Panc1 (cell line): ENCODE results near the gene MTHFSD. TPM values are rescaled to one million over a fixed set of nuclear protein-coding genes. Genes with fewer than 3 reads are reported as not detected.

Source experiments
- ATAC-seq: fragments of 200-7000 bp; cut with Tn5 transposase; 2 replicates; pipeline ENCODE4 v1.9.1; 2020; ENCODE audit warnings: mild to moderate bottlenecking, moderate library complexity
- BruUV-seq: library from RNA; stranded (reverse); fragments of 400-500 nt; replicated peaks from 2 replicates; lab custom pipeline; 2021; lab: Mats Ljungman, UMichigan
- CTCF ChIA-PET: fragments of 300-600 bp; sonication (Branson Sonifier 250); formaldehyde crosslinking; loops from one replicate; lab custom pipeline; 2022; ENCODE audit warnings: antibody characterized with exemption; lab: Charles Lee
- POLR2A ChIA-PET: fragments of 300-600 bp; sonication (Branson Sonifier 250); formaldehyde crosslinking; loops from one replicate; lab custom pipeline; 2022; ENCODE audit warnings: antibody characterized with exemption; lab: Charles Lee
- DNase-seq: peaks from one replicate; pipeline ENCODE4 v3.0.0-alpha.2; 2010; ENCODE audit warnings: low read depth, low spot score
- H3K27ac ChIP-seq: 2 replicates; pipeline ENCODE4 v1.5.1; 2011; ENCODE audit warnings: mild to moderate bottlenecking, low read length, inconsistent platforms
- H3K27me3 ChIP-seq: fragments of 200-500 bp; sonication (Bioruptor generic); 2 replicates; pipeline ENCODE4 v1.6.0; 2014; ENCODE audit warnings: low read length, inconsistent platforms; ENCODE audit not compliant: control insufficient read depth, insufficient read depth
- H3K36me3 ChIP-seq: fragments of 200-500 bp; sonication (Bioruptor generic); 2 replicates; pipeline ENCODE4 v1.5.1; 2014; ENCODE audit warnings: inconsistent platforms, mild to moderate bottlenecking, low read length, moderate library complexity; ENCODE audit not compliant: control insufficient read depth, insufficient read depth
- H3K4me1 ChIP-seq: 2 replicates; pipeline ENCODE4 v1.5.1; 2011; ENCODE audit warnings: inconsistent platforms, mild to moderate bottlenecking, low read length, moderate library complexity; ENCODE audit not compliant: control insufficient read depth, insufficient read depth
- H3K4me3 ChIP-seq, 2 experiments: 2 replicates each; pipeline ENCODE4 v1.5.1; 2011 to 2012; ENCODE audit warnings: low read depth in 2 of 2, low read length in 2 of 2, mild to moderate bottlenecking in 2 of 2, inconsistent platforms in 1 of 2, moderate library complexity in 1 of 2
- H3K9me3 ChIP-seq: fragments of 200-500 bp; sonication (Bioruptor generic); 2 replicates; pipeline ENCODE4 v1.5.1; 2014; ENCODE audit warnings: low read depth, mild to moderate bottlenecking, inconsistent platforms, low read length, moderate library complexity; ENCODE audit not compliant: control insufficient read depth, insufficient read depth
- CTCF ChIP-seq: fragments of 450-650 bp; IDR thresholded peaks from 2 replicates; pipeline ENCODE4 v1.5.1; 2017; ENCODE audit warnings: mild to moderate bottlenecking
- POLR2AphosphoS5 ChIP-seq: IDR thresholded peaks from 2 replicates; pipeline ENCODE4 v1.6.1; 2012; ENCODE audit warnings: mild to moderate bottlenecking, low read depth, low read length, moderate library complexity
- SIN3A ChIP-seq: IDR thresholded peaks from 2 replicates; pipeline ENCODE4 v1.6.1; 2012; ENCODE audit warnings: low read depth, mild to moderate bottlenecking, low read length, moderate library complexity, borderline replicate concordance; ENCODE audit not compliant: insufficient read depth
- TCF7L2 ChIP-seq: IDR thresholded peaks from 2 replicates; pipeline ENCODE4 v1.6.1; 2011; ENCODE audit warnings: mild to moderate bottlenecking, low read depth, low read length, inconsistent platforms
- in situ Hi-C: cut with HindIII; loops from 2 replicates; pipeline ENCODE4 v1.10.0; 2016; ENCODE audit warnings: low sequenced_read_pairs, low pct_unique_long_range_greater_than_20kb
- intact Hi-C: fragments of 100-400 bp; cut with micrococcal nuclease; formaldehyde crosslinking; loops from one replicate; pipeline ENCODE4 v1.10.0; 2022; ENCODE audit not compliant: unreplicated experiment
- total RNA-seq: library from RNA; stranded (reverse); gene quantifications from one replicate; pipeline ENCODE4 v1.2.1, GENCODE V29; 2021; ENCODE audit not compliant: unreplicated experiment
- TF ChIP-seq, protein P1 (sequence below), 2 experiments: IDR thresholded peaks; 2 replicates each; pipeline ENCODE4 v1.6.1; 2011 to 2012; ENCODE audit warnings: low read depth in 2 of 2, control low read depth in 1 of 2, low read length in 1 of 2, mild to moderate bottlenecking in 1 of 2, moderate library complexity in 1 of 2; ENCODE audit not compliant: insufficient read depth in 1 of 2

MTHFSD gene
- total RNA-seq, 1 experiment from 2014 or later = 16.5 TPM

GRCh38 chr16:86558355-86559193, 3.5 kb upstream of the MTHFSD start:
- in situ Hi-C loops (no loop called here), intact Hi-C loops (no loop called here)
- TF ChIP-seq TCF7L2 = no peak
- no peak for TF ChIP-seq POLR2AphosphoS5
- TF ChIP-seq, protein P1, sequence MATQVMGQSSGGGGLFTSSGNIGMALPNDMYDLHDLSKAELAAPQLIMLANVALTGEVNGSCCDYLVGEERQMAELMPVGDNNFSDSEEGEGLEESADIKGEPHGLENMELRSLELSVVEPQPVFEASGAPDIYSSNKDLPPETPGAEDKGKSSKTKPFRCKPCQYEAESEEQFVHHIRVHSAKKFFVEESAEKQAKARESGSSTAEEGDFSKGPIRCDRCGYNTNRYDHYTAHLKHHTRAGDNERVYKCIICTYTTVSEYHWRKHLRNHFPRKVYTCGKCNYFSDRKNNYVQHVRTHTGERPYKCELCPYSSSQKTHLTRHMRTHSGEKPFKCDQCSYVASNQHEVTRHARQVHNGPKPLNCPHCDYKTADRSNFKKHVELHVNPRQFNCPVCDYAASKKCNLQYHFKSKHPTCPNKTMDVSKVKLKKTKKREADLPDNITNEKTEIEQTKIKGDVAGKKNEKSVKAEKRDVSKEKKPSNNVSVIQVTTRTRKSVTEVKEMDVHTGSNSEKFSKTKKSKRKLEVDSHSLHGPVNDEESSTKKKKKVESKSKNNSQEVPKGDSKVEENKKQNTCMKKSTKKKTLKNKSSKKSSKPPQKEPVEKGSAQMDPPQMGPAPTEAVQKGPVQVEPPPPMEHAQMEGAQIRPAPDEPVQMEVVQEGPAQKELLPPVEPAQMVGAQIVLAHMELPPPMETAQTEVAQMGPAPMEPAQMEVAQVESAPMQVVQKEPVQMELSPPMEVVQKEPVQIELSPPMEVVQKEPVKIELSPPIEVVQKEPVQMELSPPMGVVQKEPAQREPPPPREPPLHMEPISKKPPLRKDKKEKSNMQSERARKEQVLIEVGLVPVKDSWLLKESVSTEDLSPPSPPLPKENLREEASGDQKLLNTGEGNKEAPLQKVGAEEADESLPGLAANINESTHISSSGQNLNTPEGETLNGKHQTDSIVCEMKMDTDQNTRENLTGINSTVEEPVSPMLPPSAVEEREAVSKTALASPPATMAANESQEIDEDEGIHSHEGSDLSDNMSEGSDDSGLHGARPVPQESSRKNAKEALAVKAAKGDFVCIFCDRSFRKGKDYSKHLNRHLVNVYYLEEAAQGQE (IDR thresholded peaks at IDR 0.05; ENCODE audit: insufficient read depth in 1 of 2, low read depth in 2 of 2, low read length in 1 of 2) = no peak
- TF ChIP-seq CTCF = no peak
- no peak for TF ChIP-seq SIN3A
- Histone ChIP-seq H3K4me3 (no peak overlapping the region), H3K9me3 (no peaks in the 10 kb centered on the region), H3K36me3 (peaks cover 5% of the 10 kb centered on the region; the same call in 1 of the 2 replicates), H3K4me1 (peaks cover 11% of the 10 kb centered on the region), H3K27me3 (no peaks in the 10 kb centered on the region), H3K27ac (no peak overlapping the region)
- CTCF ChIA-PET = interaction anchor here (0.6 kb wide), 1 partner anchor 729 kb away, joined by 8 read pairs; no protein-coding TSS in a partner anchor
- ATAC-seq = no peak
- POLR2A ChIA-PET = interaction anchor here (0.6 kb wide), 1 partner anchor 700 kb away, joined by 3 read pairs; no protein-coding TSS in a partner anchor
- no TSS peak for BruUV-seq
- no peak for DNase-seq

- Histone ChIP-seq H3K4me3 (no peak overlapping the region), H3K9me3 (no peaks in the 10 kb centered on the region), H3K4me1 (peaks cover 6% of the 10 kb centered on the region), H3K27me3 (no peaks in the 10 kb centered on the region), H3K36me3 (peaks cover 5% of the 10 kb centered on the region; the same call in 1 of the 2 replicates), H3K27ac (no peak overlapping the region)
- TF ChIP-seq POLR2AphosphoS5 (no peak), CTCF (no peak)
- TF ChIP-seq, protein P1 (IDR thresholded peaks at IDR 0.05; ENCODE audit: insufficient read depth in 1 of 2, low read depth in 2 of 2, low read length in 1 of 2) = no peak
- intact Hi-C loops (no loop called here), in situ Hi-C loops (no loop called here)
- no TSS peak for BruUV-seq
- no peak for ATAC-seq
- DNase-seq = no peak
- CTCF ChIA-PET = interaction anchor here (0.7 kb wide), 1 partner anchor 469 kb away, joined by 3 read pairs; no protein-coding TSS in a partner anchor
- POLR2A ChIA-PET = no interaction called here
Measured at GRCh38 chr16:86557587-86557986, 2.6 kb upstream of the MTHFSD start.
